ENCODE measurements around the gene IQCM.

DNA sequence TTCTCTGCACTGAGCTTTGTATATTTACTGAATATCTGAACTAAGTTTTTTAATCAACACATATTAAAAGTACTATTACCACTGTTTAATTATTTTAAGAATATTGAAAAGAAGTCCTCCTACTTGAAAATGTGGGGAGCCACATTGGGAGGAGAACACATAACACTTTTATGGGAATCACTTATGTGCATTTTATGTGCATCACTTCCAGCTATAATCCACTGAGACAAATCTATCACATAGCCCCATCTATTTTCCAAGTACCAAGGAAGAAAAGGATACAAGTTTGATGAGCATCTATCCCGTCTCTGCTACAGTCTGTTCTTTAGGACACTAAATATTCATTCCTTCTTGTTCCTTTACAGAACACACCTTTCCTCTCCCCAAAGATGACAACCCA, 87.2 kb downstream of the IQCM start:
- TF ChIP-seq, protein P1, sequence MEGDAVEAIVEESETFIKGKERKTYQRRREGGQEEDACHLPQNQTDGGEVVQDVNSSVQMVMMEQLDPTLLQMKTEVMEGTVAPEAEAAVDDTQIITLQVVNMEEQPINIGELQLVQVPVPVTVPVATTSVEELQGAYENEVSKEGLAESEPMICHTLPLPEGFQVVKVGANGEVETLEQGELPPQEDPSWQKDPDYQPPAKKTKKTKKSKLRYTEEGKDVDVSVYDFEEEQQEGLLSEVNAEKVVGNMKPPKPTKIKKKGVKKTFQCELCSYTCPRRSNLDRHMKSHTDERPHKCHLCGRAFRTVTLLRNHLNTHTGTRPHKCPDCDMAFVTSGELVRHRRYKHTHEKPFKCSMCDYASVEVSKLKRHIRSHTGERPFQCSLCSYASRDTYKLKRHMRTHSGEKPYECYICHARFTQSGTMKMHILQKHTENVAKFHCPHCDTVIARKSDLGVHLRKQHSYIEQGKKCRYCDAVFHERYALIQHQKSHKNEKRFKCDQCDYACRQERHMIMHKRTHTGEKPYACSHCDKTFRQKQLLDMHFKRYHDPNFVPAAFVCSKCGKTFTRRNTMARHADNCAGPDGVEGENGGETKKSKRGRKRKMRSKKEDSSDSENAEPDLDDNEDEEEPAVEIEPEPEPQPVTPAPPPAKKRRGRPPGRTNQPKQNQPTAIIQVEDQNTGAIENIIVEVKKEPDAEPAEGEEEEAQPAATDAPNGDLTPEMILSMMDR (optimal IDR thresholded peaks at IDR 0.05 in 1 of 3, IDR thresholded peaks at IDR 0.05 in 1 of 3, conservative IDR thresholded peaks at IDR 0.05 in 1 of 3; ENCODE audit: extremely low read depth in 1 of 3, insufficient read depth in 2 of 3, low read length in 3 of 3) = no peak
- TF ChIP-seq EZH2 (IDR thresholded peaks at IDR 0.05; ENCODE audit: low read length) = no peak
